A673 (cell line): ENCODE measurements around the gene LRP1B. TPM values are rescaled to one million over a fixed set of nuclear protein-coding genes. Genes with fewer than 3 reads are reported as not detected.

Source experiments
- BruUV-seq: library from RNA; stranded (reverse); fragments of 400-500 nt; replicated peaks from 2 replicates; lab custom pipeline; 2021; lab: Mats Ljungman, UMichigan
- CTCF ChIA-PET: fragments of 300-600 bp; sonication (Branson Sonifier 250); formaldehyde crosslinking; loops from one replicate; lab custom pipeline; 2022; ENCODE audit warnings: antibody characterized with exemption; lab: Charles Lee
- POLR2A ChIA-PET: fragments of 300-600 bp; sonication (Branson Sonifier 250); formaldehyde crosslinking; loops from one replicate; lab custom pipeline; 2022; ENCODE audit warnings: antibody characterized with exemption; ENCODE audit not compliant: low non-redundant PET; lab: Charles Lee
- DNase-seq: peaks from one replicate; pipeline ENCODE4 v3.0.0-alpha.2; 2015; ENCODE audit warnings: low spot score
- H3K27ac ChIP-seq: fragments of 200-600 bp; sonication (generic); 2 replicates; pipeline ENCODE4 v1.5.1; 2016; ENCODE audit warnings: mixed run types, low read depth, mild to moderate bottlenecking, mixed read lengths, antibody characterized with exemption, low read length; ENCODE audit not compliant: poor library complexity, severe bottlenecking
- H3K27me3 ChIP-seq: fragments of 200-600 bp; sonication (generic); replicated peaks from 2 replicates; pipeline ENCODE4 v1.6.1; 2017; ENCODE audit warnings: mixed run types, low read depth, mild to moderate bottlenecking, mixed read lengths, antibody characterized with exemption, low read length; ENCODE audit not compliant: insufficient read depth, poor library complexity
- H3K36me3 ChIP-seq: fragments of 200-600 bp; sonication (generic); 2 replicates; pipeline ENCODE4 v1.6.1; 2016; ENCODE audit warnings: mixed run types, mild to moderate bottlenecking, mixed read lengths, antibody characterized with exemption, low read length; ENCODE audit not compliant: insufficient read depth, poor library complexity, severe bottlenecking
- H3K4me1 ChIP-seq: fragments of 200-600 bp; sonication (generic); 2 replicates; pipeline ENCODE4 v1.6.1; 2017; ENCODE audit warnings: mixed run types, mild to moderate bottlenecking, mixed read lengths, antibody characterized with exemption, low read length; ENCODE audit not compliant: insufficient read depth, poor library complexity, severe bottlenecking
- H3K4me3 ChIP-seq: fragments of 200-600 bp; sonication (generic); 2 replicates; pipeline ENCODE4 v1.5.1; 2016; ENCODE audit warnings: low read depth, mixed run types, mild to moderate bottlenecking, mixed read lengths, low read length; ENCODE audit not compliant: poor library complexity, severe bottlenecking
- H3K9me3 ChIP-seq: fragments of 200-600 bp; sonication (generic); 2 replicates; pipeline ENCODE4 v1.6.1; 2016; ENCODE audit warnings: mixed run types, low read depth, mild to moderate bottlenecking, mixed read lengths, antibody characterized with exemption, low read length; ENCODE audit not compliant: poor library complexity, severe bottlenecking
- CTCF ChIP-seq: fragments of 300-800, 200-600 bp; sonication (generic); conservative IDR thresholded peaks from 2 replicates; pipeline ENCODE4 v1.5.1; 2017; ENCODE audit warnings: low read depth, mild to moderate bottlenecking, antibody characterized with exemption, low read length, moderate library complexity, mixed read lengths
- EZH2 ChIP-seq: fragments of 200-600 bp; sonication (generic); IDR thresholded peaks from 2 replicates; pipeline ENCODE4 v1.6.1; 2017; ENCODE audit warnings: borderline replicate concordance, low read depth, mild to moderate bottlenecking, mixed read lengths, antibody characterized with exemption, low read length; ENCODE audit not compliant: poor library complexity, severe bottlenecking
- intact Hi-C: fragments of 100-400 bp; cut with micrococcal nuclease; formaldehyde crosslinking; loops from one replicate; pipeline ENCODE4 v1.10.0; 2022; ENCODE audit not compliant: unreplicated experiment
- total RNA-seq: library from RNA; stranded (reverse); gene quantifications from 2 replicates; pipeline ENCODE4 v1.2.3, GENCODE V29; 2021

LRP1B gene
- total RNA-seq, 1 experiment from 2014 or later = 9.9 TPM

- H3K27me3 ChIP-seq = no peaks in the 10 kb centered on the region
- CTCF ChIA-PET = no interaction called here
- no peaks in the 10 kb centered on the region for H3K9me3 ChIP-seq
- H3K27ac ChIP-seq = no peak overlapping the region
- H3K4me3 ChIP-seq = no peak overlapping the region
- TF ChIP-seq CTCF (no peak), EZH2 (no peak)
- no peak for DNase-seq
- H3K36me3 ChIP-seq = no peaks in the 10 kb centered on the region
- peaks cover 4% of the 10 kb centered on the region for H3K4me1 ChIP-seq
- no TSS peak for BruUV-seq
- POLR2A ChIA-PET = no interaction called here
- intact Hi-C loops = no loop called here
Measured at GRCh38 chr2:140717481-140717880, 1413.3 kb downstream of the LRP1B start.

- DNase-seq = no peak
- no peak for TF ChIP-seq CTCF
- no peak for TF ChIP-seq EZH2
- CTCF ChIA-PET = no interaction called here
Measured at GRCh38 chr2:140714586-140714985, 1416.2 kb downstream of the LRP1B start.

GRCh38 chr2:140711867-140712266 lies 1418.9 kb downstream of the LRP1B start:
- Histone ChIP-seq H3K4me3 (no peak overlapping the region), H3K27me3 (no peaks in the 10 kb centered on the region), H3K36me3 (no peaks in the 10 kb centered on the region), H3K9me3 (no peaks in the 10 kb centered on the region), H3K4me1 (no peaks in the 10 kb centered on the region), H3K27ac (no peak overlapping the region)
- CTCF ChIA-PET = no interaction called here
- no TSS peak for BruUV-seq
- no peak for DNase-seq
- intact Hi-C loops = no loop called here
- TF ChIP-seq EZH2 (no peak), CTCF (no peak)
- POLR2A ChIA-PET = no interaction called here

More at GRCh38 chr2:140714586-140714985, 1416.2 kb downstream of the LRP1B start:
- intact Hi-C loops = no loop called here
- no TSS peak for BruUV-seq
- no peaks in the 10 kb centered on the region for H3K9me3 ChIP-seq
- no peaks in the 10 kb centered on the region for H3K36me3 ChIP-seq
- no peak overlapping the region for H3K4me3 ChIP-seq
- POLR2A ChIA-PET = no interaction called here
- H3K27me3 ChIP-seq = no peaks in the 10 kb centered on the region
- peaks cover 4% of the 10 kb centered on the region for H3K4me1 ChIP-seq
- H3K27ac ChIP-seq = no peak overlapping the region
